Neural progenitor cell (in vitro differentiated cells): Measurements from ENCODE around the gene PTPRK. TPM values are rescaled to one million over a fixed set of nuclear protein-coding genes. Genes with fewer than 3 reads are reported as not detected.

Experiments
- DNase-seq: peaks from one replicate; pipeline ENCODE4 v3.0.0-alpha.2; 2016; ENCODE audit warnings: low spot score
- H2AFZ ChIP-seq: fragments of 200-600 bp; sonication (generic); replicated peaks from 2 replicates; pipeline ENCODE4 v1.6.1; 2016; ENCODE audit warnings: antibody characterized with exemption
- H3F3A ChIP-seq: fragments of 200-600 bp; sonication (generic); 2 replicates; pipeline ENCODE4 v1.6.1; 2016; ENCODE audit warnings: antibody characterized with exemption, low read depth
- H3K27ac ChIP-seq: fragments of 200-600 bp; sonication (generic); 2 replicates; pipeline ENCODE4 v1.5.1; 2016; ENCODE audit warnings: mild to moderate bottlenecking
- H3K27me3 ChIP-seq: fragments of 200-600 bp; sonication (generic); 2 replicates; pipeline ENCODE4 v1.6.1; 2016; ENCODE audit warnings: mild to moderate bottlenecking, moderate library complexity
- H3K36me3 ChIP-seq: fragments of 200-600 bp; sonication (generic); 2 replicates; pipeline ENCODE4 v1.5.1; 2016
- H3K4me1 ChIP-seq: fragments of 200-600 bp; sonication (generic); 2 replicates; pipeline ENCODE4 v1.6.1; 2016; ENCODE audit warnings: mixed run types
- H3K4me2 ChIP-seq: fragments of 200-600 bp; sonication (generic); 2 replicates; pipeline ENCODE4 v1.6.1; 2016
- H3K4me3 ChIP-seq: fragments of 200-600 bp; sonication (generic); 2 replicates; pipeline ENCODE4 v1.5.1; 2016
- H3K79me2 ChIP-seq: fragments of 200-600 bp; sonication (generic); 2 replicates; pipeline ENCODE4 v1.6.1; 2016; ENCODE audit warnings: low read depth
- H3K9ac ChIP-seq: fragments of 200-600 bp; sonication (generic); 2 replicates; pipeline ENCODE4 v1.6.1; 2016
- H3K9me3 ChIP-seq: fragments of 200-600 bp; sonication (generic); 2 replicates; pipeline ENCODE4 v1.5.1; 2016; ENCODE audit warnings: low read depth
- H4K20me1 ChIP-seq: fragments of 200-600 bp; sonication (generic); 2 replicates; pipeline ENCODE4 v1.6.1; 2016; ENCODE audit warnings: low read depth
- H3K27ac Mint-ChIP-seq: 3 replicates; pipeline ENCODE4 v1.8.0; 2021; ENCODE audit warnings: mixed read lengths
- H3K27me3 Mint-ChIP-seq: 2 replicates; pipeline ENCODE4 v1.8.0; 2022; ENCODE audit warnings: low read depth, mild to moderate bottlenecking, inconsistent platforms, moderate library complexity, mixed read lengths; ENCODE audit not compliant: insufficient read depth
- H3K36me3 Mint-ChIP-seq: 3 replicates; pipeline ENCODE4 v1.8.0; 2021; ENCODE audit warnings: mixed read lengths
- H3K4me1 Mint-ChIP-seq: 3 replicates; pipeline ENCODE4 v1.8.0; 2021; ENCODE audit warnings: mixed read lengths
- H3K4me3 Mint-ChIP-seq: 3 replicates; pipeline ENCODE4 v1.8.0; 2021; ENCODE audit warnings: mild to moderate bottlenecking, moderate library complexity, mixed read lengths
- H3K9me3 Mint-ChIP-seq: 3 replicates; pipeline ENCODE4 v1.8.0; 2020; ENCODE audit warnings: mixed read lengths
- EZH2 ChIP-seq: fragments of 200-600 bp; sonication (generic); IDR thresholded peaks from 2 replicates; pipeline ENCODE4 v1.6.1; 2017; ENCODE audit warnings: antibody characterized with exemption, mild to moderate bottlenecking, moderate library complexity
- EZH2phosphoT487 ChIP-seq: fragments of 200-600 bp; sonication (generic); IDR thresholded peaks from 2 replicates; pipeline ENCODE4 v1.6.1; 2017; ENCODE audit warnings: antibody characterized with exemption
- total RNA-seq: library from RNA; depleted of rRNA; stranded (reverse); fragments of >200 nt; gene quantifications from 2 replicates; pipeline ENCODE4 v1.2.3, GENCODE V29; 2015; ENCODE audit warnings: low replicate concordance
- TF ChIP-seq, protein P1 (sequence below): fragments of 200-600 bp; sonication (generic); IDR thresholded peaks from 2 replicates; pipeline ENCODE4 v1.5.1; 2017; ENCODE audit warnings: antibody characterized with exemption, mild to moderate bottlenecking

Gene PTPRK
- total RNA-seq, 1 donor from 2014 or later = 35.0 TPM

- Mint-ChIP-seq H3K27ac (no peak overlapping the region), H3K36me3 (no peaks in the 10 kb centered on the region), H3K4me1 (peaks cover 21% of the 10 kb centered on the region), H3K4me3 (no peak overlapping the region), H3K27me3 (no peaks in the 10 kb centered on the region), H3K9me3 (no peaks in the 10 kb centered on the region)
- no peaks in the 10 kb centered on the region for H3K36me3 ChIP-seq
- H3K4me3 ChIP-seq = no peak overlapping the region
- DNase-seq = no peak
- H2AFZ ChIP-seq = no peak overlapping the region
- H3K9me3 ChIP-seq = no peaks in the 10 kb centered on the region
- H3K79me2 ChIP-seq = peaks cover 99% of the 10 kb centered on the region
- peaks cover 9% of the 10 kb centered on the region for H3K4me1 ChIP-seq
- H3K4me2 ChIP-seq = no peak overlapping the region
- peaks cover 2% of the 10 kb centered on the region for H3F3A ChIP-seq
- peaks cover 46% of the 10 kb centered on the region for H4K20me1 ChIP-seq
- no peaks in the 10 kb centered on the region for H3K27me3 ChIP-seq
- no peak overlapping the region for H3K27ac ChIP-seq
- no peak overlapping the region for H3K9ac ChIP-seq
- no peak for TF ChIP-seq EZH2phosphoT487
- TF ChIP-seq, protein P1, sequence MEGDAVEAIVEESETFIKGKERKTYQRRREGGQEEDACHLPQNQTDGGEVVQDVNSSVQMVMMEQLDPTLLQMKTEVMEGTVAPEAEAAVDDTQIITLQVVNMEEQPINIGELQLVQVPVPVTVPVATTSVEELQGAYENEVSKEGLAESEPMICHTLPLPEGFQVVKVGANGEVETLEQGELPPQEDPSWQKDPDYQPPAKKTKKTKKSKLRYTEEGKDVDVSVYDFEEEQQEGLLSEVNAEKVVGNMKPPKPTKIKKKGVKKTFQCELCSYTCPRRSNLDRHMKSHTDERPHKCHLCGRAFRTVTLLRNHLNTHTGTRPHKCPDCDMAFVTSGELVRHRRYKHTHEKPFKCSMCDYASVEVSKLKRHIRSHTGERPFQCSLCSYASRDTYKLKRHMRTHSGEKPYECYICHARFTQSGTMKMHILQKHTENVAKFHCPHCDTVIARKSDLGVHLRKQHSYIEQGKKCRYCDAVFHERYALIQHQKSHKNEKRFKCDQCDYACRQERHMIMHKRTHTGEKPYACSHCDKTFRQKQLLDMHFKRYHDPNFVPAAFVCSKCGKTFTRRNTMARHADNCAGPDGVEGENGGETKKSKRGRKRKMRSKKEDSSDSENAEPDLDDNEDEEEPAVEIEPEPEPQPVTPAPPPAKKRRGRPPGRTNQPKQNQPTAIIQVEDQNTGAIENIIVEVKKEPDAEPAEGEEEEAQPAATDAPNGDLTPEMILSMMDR = no peak
- no peak for TF ChIP-seq EZH2
These were observed 6.5 kb downstream of the PTPRK start for GRCh38 chr6:128513878-128514277.

GRCh38 chr6:128512296-128512695, 8.1 kb downstream of the PTPRK start:
- TF ChIP-seq EZH2 (no peak), EZH2phosphoT487 (no peak)
- TF ChIP-seq, protein P1 = no peak
- Mint-ChIP-seq H3K9me3 (no peaks in the 10 kb centered on the region), H3K27ac (no peak overlapping the region), H3K27me3 (no peaks in the 10 kb centered on the region), H3K4me1 (peaks cover 12% of the 10 kb centered on the region), H3K4me3 (no peak overlapping the region), H3K36me3 (no peaks in the 10 kb centered on the region)
- Histone ChIP-seq H3K9me3 (no peaks in the 10 kb centered on the region), H3K4me3 (no peak overlapping the region), H3K27me3 (no peaks in the 10 kb centered on the region), H3F3A (no peaks in the 10 kb centered on the region), H2AFZ (no peak overlapping the region), H3K36me3 (no peaks in the 10 kb centered on the region), H3K4me1 (no peaks in the 10 kb centered on the region), H3K79me2 (peaks cover 98% of the 10 kb centered on the region), H3K27ac (no peak overlapping the region), H3K9ac (no peak overlapping the region), H3K4me2 (no peak overlapping the region), H4K20me1 (peaks cover 42% of the 10 kb centered on the region)
- DNase-seq = no peak

- no peaks in the 10 kb centered on the region for H3K9me3 Mint-ChIP-seq
- Histone ChIP-seq H2AFZ (no peak overlapping the region), H3K4me3 (no peak overlapping the region), H3K4me2 (no peak overlapping the region), H3K79me2 (peaks cover 98% of the 10 kb centered on the region), H3K27me3 (no peaks in the 10 kb centered on the region), H3K9ac (no peak overlapping the region), H3K9me3 (no peaks in the 10 kb centered on the region), H3K36me3 (no peaks in the 10 kb centered on the region), H4K20me1 (peaks cover 41% of the 10 kb centered on the region), H3F3A (no peaks in the 10 kb centered on the region), H3K4me1 (no peaks in the 10 kb centered on the region), H3K27ac (no peak overlapping the region)
- no peaks in the 10 kb centered on the region for H3K27me3 Mint-ChIP-seq
- no peaks in the 10 kb centered on the region for H3K36me3 Mint-ChIP-seq
- DNase-seq = no peak
- H3K27ac Mint-ChIP-seq = no peak overlapping the region
- H3K4me3 Mint-ChIP-seq = no peak overlapping the region
- H3K4me1 Mint-ChIP-seq = peaks cover 8% of the 10 kb centered on the region
- no peak for TF ChIP-seq EZH2phosphoT487
These were observed 8.9 kb downstream of the PTPRK start for GRCh38 chr6:128511506-128511905.

GRCh38 chr6:128509709-128510108, 10.7 kb downstream of the PTPRK start:
- Histone ChIP-seq H3F3A (no peaks in the 10 kb centered on the region), H3K9me3 (no peaks in the 10 kb centered on the region), H3K4me3 (no peak overlapping the region), H3K4me2 (no peak overlapping the region), H4K20me1 (peaks cover 35% of the 10 kb centered on the region), H3K9ac (no peak overlapping the region), H2AFZ (no peak overlapping the region), H3K79me2 (peaks cover 97% of the 10 kb centered on the region), H3K27ac (no peak overlapping the region), H3K4me1 (peaks cover 5% of the 10 kb centered on the region), H3K27me3 (no peaks in the 10 kb centered on the region), H3K36me3 (no peaks in the 10 kb centered on the region)
- Mint-ChIP-seq H3K4me1 (peaks cover 9% of the 10 kb centered on the region), H3K9me3 (no peaks in the 10 kb centered on the region), H3K27ac (no peak overlapping the region), H3K4me3 (no peak overlapping the region), H3K27me3 (no peaks in the 10 kb centered on the region), H3K36me3 (no peaks in the 10 kb centered on the region)
- TF ChIP-seq EZH2 = no peak
- no peak for DNase-seq
